Measurements from ENCODE around the gene SAP30BP.

The SAP30BP gene

DNA sequence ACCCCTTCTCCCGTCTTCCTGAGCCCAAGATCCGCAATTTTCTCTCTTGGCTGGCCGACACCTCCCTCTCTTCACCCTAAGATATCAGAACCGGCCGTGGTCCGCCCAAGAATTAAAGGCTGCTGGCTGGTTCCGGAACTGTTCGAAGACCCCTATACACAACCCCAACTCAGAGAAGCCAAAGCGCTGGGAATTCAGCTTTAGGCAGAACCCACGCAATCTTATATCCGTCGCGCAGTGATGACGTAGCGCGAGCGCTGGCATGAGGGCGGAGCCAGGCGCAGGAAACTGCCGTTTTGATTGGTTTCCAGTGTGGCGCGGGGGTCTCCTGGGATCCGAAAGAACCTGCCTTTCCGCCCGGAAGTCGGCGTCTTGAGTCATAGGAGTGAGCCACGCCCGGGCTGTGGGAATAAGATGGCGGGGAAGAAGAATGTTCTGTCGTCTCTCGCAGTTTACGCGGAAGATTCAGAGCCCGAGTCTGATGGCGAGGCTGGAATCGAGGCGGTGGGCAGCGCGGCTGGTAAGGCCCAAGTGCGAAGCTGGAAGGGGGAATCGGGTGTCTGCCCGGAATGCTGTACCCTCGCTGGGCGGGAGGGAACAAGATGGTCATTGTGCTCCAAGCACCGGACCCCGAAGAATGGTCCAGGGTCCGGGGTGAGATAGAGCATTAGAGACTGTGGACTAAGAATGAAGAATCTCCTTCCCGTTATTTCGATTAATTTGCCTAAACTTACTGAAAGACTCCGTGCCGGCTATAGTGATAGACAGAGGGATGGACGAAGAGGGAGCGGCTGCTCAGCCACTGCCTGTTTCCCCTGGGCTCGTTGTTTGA is at the start of gene SAP30BP, which contains the start of gene RECQL5:
Gene SAP30BP, plus strand, starts transcription at position 380 of the 832 bp plus-strand sequence. Its CDS starts 35 bp downstream, at position 415.
Gene RECQL5, minus strand, starts transcription at position 196 of the 832 bp plus-strand sequence. CDS start 597 bp downstream, outside the sequence.
- DNase-seq = peak; percentile 97

GRCh38 chr17:75617675-75618074 is 49.5 kb upstream of the SAP30BP start:
- DNase-seq = no peak

DNA sequence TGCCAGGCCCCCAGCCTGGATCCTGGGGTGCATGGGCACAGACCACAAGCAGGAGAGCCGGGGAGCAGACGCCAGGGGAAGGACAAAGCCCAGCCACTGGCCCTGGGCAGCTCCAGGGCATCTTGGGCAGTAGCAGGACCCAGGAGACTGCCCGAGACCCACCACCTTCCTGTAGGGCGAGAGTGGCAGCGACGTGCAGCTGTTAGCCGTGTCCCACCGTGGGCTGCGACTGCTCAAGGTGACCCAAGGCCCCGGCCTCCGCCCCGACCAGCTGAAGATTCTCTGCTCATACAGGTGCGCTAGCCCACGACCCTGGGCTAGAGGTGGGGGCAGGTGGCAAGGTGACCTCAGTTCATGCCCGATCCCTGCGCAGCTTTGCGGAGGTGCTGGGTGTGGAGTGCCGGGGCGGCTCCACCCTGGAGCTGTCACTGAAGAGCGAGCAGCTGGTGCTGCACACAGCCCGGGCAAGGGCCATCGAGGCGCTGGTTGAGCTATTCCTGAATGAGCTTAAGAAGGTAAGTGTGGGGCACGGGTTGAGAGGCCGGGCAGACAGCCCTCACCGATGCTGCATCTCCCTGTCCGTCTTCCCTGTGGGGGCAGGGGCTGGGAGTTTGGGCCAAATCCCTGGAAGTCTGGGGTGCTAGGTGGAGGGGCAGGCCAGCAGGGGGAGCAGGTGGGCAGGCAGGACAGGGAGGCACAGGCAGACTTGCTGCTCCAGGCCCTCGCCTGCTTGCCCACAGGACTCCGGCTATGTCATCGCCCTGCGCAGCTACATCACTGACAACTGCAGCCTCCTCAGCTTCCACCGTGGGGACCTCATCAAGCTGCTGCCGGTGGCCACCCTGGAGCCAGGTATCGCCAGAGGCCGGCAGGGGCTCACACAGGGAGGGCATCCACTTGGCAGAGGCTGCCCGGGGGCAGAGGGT is 47.4 kb upstream of the SAP30BP start:
- peak; percentile 21 for DNase-seq

GRCh38 chr17:75621489-75621888 is 45.6 kb upstream of the SAP30BP start:
- no peak for DNase-seq

GRCh38 chr17:75622076-75622475 is 45.1 kb upstream of the SAP30BP start:
- DNase-seq = no peak

DNA sequence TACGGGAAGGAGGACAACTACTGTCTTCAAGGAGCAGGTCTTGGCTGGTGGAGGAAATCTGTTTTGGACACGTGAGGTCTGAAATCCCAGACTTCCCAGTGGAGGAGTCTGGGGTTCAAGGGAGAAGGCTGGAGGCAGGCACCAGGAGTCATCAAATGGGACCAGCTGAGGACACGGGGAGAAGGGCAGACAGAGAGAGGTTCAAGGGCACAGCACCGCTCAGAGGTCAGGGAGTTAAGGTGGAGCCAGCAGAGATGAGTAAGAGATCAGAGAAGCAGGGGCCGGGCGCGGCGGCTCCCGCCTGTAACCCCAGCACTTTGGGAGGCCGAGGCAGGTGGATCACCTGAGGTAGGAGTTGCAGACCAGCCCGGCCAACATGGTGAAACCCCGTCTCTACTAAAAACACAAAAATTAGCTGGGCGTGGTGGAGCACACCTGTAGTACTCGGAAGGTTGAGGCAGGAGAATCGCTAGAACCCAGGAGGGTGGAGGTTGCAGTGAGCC is 44.3 kb upstream of the SAP30BP start:
- DNase-seq = no peak

- no peak for DNase-seq
These were observed 43.8 kb upstream of the SAP30BP start for GRCh38 chr17:75623386-75623785.

GRCh38 chr17:75624021-75624420 is 43.1 kb upstream of the SAP30BP start:
- no peak for DNase-seq

DNA sequence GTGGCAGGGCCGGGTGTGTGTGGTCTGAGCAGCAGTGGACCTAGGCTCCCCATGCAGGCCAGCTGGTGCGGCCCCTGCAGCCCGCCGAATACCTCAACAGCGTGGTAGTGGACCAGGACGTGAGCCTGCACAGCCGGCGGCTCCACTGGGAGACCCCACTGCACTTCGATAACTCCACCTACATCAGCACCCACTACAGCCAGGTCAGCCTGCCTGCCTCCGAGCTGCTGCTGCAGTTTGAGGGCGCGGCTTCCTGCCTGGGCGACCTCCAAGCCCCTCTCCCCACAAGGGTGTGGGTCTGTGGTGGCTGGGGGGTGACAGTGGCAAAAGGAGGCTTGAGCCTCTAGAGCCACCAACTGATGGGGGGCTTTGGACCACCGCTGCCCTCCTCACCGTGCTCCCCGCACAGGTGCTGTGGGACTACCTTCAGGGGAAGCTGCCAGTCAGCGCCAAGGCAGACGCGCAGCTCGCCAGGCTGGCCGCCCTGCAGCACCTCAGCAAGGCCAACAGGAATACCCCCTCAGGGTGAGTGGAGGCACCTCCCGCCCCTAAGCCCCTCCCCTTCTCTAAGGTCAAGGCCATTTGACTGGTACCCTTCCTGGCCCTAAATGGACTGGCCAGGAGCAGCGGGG is 42.3 kb upstream of the SAP30BP start:
- DNase-seq = no peak

- DNase-seq = peak; percentile 40
These were observed 41.2 kb upstream of the SAP30BP start for GRCh38 chr17:75625813-75626486.

GRCh38 chr17:75626496-75627038 is 40.6 kb upstream of the SAP30BP start:
- no peak for DNase-seq

- DNase-seq = no peak
These were observed 40.0 kb upstream of the SAP30BP start for GRCh38 chr17:75627094-75627493.

DNA sequence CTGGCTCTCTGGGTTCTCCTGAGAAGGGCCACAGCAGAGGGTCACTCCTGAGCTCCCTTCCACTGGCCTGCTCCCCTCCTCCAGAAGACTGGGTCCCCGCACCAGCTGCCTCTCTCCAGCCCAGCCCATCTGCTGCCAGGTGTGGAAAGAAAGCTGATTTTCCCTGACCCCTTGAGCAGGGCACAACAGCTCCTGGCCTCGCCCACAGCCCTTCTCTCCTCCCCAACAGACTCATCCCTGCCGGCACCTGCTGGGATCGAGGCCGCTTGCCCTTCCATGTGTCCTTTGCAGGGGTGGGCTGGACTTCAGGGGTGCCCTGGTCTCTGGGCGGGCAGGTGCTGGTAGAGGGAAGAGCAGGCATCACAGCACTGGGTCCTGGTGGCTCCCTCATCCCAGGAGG is 38.7 kb upstream of the SAP30BP start:
- no peak for DNase-seq

- no peak for DNase-seq
These were observed 38.0 kb upstream of the SAP30BP start for GRCh38 chr17:75629157-75629556.

- no peak for DNase-seq
These were observed 36.8 kb upstream of the SAP30BP start for GRCh38 chr17:75630071-75630917.

DNA sequence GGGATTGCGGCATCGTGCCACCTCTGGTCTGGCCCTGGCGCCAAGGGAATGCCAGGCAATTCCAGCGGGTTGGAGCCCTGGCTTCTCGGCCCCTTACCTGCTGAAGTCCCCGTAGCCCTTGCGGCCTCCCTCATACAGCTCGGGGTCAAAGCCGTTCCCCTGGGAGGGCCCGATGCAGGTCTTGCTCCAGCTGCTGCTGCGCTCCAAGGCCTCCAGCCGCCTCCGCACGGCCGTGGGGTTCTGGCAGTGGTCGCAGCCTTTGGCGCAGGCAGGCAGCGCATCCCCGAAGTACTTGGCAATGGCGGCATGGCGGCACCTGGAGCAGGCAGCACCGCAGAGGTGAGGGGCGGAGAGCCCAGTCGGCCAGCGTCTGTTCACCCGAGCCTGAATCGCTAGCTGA is 35.8 kb upstream of the SAP30BP start:
- DNase-seq = no peak

DNA sequence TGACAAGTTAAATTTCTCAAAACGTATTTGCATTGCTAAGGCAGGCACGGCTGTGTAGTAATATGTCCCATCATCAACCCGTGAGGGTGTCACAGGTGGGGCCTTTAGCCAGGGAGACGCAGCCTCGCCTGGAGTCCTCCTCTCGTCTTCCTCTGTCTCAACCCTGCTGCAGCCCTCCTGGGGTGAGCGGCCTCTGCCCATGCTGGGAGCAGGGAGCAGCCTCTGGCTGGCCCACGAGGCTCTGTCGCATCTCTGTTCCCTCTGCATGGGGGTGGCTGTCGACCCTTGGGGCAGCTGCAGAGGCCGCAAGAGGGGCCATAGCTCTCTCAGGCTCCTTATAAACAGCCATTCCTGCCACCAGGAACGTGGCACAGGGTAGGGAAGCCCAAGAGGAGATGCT is 34.7 kb upstream of the SAP30BP start:
- no peak for DNase-seq

DNA sequence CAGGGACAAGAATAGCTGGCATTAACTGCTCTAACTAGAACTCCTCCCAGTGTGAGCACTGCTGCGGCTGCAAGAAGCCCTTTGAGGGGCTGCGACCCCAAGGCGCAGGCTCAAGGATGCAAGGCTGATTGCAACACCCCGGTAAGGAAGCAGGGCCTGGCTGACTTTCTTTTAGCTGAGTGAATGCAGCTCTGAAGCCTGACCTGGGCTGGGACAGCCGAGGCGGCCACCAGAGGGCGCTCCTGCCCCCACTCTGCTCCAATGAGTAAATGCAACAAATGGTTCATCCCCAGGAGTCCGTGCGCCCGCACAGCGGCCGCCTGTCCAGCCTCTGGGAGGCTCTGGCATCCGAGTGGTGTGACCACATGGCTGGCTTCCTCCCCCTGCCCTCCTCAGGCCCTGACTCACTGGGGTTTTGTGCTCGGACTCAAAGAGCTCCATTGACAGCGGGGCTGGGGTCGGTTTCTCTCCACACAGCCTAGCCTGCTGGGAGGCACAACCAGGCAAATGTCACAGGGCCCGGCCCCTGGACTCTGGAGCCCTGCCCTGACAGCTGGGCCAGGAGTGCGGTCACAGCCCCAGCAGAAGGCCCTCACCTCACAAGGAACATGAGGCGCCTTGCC is 34.2 kb upstream of the SAP30BP start, which contains the start of gene SMIM5:
Gene SMIM5, plus strand, starts transcription at position 572 of the 623 bp plus-strand sequence. CDS start 6,768 bp downstream, outside the sequence.
- DNase-seq = peak; percentile 86

- peak; percentile 86 for DNase-seq
These were observed 33.4 kb upstream of the SAP30BP start for GRCh38 chr17:75633486-75634375.
